Measurements from ENCODE around the gene ZNF655.
"Not testable (repeated sequence)": the region's sequence is repeated elsewhere in the genome, so short reads cannot be mapped to it uniquely, and the experiment has no call there.

The ZNF655 gene

DNA sequence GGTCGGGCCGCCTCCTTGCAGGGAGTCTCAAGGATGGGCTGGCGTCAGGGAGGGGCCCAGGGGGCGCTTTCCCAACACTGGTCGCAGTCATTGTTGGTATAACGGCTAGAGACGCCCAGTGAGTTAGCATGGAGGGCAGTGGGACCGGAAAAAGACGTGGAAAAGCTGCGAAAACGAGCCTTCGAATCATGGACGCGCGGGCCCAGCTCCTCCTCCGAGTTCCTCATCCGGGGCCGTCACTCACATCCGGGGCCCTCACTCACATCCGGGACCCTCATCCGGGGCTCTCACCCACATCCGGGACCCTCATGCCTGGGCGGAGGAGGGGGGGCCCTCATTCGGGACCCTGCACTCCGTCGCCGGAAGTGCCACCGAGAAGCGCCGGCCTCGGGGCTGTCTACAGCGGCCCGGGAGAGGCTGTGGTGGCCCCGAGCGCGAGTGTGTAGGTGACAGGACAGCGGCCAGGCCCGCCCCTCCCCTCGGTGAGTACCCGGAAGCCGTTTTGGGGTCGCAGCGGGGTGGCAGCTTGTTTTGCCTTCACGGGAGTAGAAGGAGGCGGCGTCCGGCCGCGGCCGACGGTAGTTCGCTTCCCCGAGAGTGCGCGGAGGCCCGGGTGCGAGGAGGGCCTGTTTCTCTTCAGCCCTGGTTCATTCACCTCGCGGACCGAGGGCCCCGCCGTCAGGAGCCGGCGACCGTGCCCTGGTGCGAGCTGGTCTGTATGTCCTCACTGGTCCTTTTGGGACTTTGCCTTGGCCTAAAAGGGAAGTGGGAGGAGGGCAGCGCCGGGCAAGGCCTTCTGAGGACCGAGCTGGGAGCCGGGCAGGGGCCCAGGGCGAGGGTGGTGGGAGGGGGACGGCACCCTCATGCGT, at the start of gene ZNF655:
TSS of gene ZNF655 (plus strand) at position 337 of the 869 bp plus-strand sequence. CDS start 1,918 bp downstream, outside the sequence.
- DNase-seq = peak; percentile 95

GRCh38 chr7:99514050-99514449, 44.4 kb upstream of the ZNF655 start:
- DNase-seq = no peak

GRCh38 chr7:99521399-99521798, 37.0 kb upstream of the ZNF655 start:
- no peak for DNase-seq

DNA sequence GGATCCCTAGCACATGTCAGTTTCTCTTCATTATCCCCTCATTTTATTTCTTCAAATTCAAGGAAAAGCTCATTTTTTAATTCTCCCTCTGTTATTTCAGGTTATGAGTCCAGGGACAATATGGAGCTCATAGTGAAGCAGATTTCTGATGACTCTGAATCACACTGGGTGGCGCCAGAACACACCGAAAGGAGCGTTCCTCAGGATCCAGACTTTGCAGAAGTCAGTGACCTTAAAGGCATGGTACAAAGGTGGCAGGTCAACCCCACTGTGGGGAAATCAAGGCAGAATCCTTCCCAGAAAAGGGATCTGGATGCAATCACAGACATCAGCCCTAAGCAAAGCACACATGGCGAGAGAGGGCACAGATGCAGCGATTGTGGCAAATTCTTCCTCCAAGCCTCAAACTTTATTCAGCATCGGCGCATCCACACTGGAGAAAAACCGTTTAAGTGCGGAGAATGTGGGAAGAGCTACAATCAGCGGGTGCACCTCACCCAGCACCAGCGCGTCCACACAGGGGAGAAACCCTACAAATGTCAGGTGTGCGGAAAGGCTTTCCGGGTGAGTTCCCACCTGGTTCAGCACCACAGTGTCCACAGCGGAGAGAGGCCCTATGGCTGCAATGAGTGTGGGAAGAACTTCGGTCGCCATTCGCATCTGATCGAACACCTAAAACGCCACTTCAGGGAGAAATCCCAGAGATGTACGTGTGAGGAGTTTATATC, 32.6 kb upstream of the ZNF655 start:
- DNase-seq = no peak

DNA sequence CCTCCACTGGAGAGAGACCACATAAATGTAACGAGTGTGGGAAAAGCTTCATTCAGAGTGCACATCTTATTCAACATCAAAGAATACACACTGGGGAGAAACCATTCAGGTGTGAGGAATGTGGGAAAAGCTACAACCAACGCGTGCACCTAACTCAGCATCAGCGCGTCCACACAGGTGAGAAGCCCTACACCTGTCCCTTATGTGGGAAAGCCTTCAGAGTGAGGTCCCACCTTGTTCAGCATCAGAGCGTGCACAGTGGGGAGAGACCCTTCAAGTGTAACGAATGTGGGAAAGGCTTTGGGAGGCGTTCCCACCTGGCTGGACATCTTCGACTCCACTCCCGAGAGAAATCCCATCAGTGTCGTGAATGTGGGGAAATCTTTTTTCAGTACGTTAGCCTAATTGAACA, 27.1 kb upstream of the ZNF655 start:
- DNase-seq = no peak

DNA sequence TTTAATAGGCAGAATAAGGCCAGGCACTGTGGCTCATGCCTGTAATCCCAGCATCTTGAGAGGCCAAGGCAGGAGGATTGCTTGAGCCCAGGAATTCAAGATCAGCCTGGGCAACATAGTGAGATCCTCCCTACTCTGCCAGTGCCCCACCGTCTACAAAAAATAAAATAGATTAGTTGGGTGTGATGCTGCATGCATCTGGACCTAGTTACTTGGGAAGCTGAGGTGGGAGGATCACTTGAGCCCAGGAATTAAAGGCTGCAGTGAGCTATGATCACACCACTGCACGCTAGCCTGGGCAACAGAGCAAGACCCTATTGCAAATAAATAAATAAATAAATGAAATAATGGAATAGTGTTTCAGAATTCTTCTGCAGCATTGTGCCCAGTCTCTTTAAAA, 22.8 kb upstream of the ZNF655 start:
- no peak for DNase-seq

DNA sequence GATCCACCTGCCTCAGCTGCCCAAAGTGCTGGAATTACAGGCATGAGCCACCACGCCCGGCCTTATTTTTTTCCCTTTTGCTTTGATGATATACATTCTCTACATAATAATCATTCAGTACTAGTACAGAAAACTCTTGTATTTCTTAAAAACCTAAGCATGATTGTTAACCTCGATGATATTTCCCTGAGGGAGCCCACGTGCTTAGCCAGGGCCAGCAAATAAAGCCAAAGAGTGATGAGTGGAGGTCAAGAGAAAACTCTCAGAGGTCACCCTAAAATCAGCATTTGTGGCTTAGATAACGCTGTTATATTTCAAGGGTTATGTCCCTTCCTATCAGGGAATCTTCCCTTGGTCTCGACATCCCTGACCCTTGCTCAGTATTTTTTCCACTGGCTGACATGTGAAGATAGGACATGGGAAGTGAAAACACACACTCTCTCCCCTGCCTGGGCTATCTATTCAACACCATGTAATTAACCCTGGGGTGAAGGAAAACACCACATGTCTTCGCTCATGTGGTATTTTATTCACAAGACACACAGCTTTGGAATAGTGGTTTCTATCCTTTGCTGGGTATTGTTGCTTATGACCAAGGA, 19.1 kb upstream of the ZNF655 start:
- no peak for DNase-seq

DNA sequence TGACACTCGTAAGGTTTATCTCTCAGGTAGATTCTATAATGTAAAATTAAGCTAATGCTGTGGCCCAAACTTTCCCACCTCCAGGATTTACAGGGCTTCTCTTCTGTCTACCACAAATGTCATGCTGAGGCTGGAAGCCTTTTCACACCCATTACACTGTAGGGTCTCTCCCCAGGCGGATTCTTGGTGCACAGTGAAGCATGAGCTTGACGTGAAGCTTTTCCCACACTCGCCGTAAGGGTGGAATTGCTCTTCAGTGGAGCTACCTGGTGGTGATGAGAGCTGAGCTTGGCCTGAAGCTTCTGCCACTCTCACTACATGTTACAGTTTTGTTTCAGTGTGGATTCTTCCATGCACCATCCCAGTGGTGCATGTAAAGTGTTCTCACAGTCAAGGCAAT, 17.9 kb upstream of the ZNF655 start:
- DNase-seq = no peak

DNA sequence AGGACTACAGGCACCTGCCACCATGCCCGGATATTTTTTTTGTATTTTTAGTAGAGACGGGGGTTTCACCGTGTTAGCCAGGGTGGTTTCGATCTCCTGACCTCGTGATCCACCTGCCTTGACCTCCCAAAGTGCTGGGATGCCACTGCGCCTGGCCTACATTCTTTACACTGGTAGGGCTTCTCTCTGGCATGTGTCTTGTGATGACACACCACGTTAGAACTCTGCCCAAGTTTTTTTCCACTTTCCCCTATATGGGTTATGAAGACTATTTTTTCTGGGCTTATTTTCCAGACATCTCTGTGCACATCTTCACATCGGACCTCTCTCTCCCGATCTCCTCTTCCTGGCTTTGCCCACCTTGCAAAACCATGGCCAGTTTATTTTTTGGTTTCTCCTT, 17.2 kb upstream of the ZNF655 start:
- DNase-seq = no peak

DNA sequence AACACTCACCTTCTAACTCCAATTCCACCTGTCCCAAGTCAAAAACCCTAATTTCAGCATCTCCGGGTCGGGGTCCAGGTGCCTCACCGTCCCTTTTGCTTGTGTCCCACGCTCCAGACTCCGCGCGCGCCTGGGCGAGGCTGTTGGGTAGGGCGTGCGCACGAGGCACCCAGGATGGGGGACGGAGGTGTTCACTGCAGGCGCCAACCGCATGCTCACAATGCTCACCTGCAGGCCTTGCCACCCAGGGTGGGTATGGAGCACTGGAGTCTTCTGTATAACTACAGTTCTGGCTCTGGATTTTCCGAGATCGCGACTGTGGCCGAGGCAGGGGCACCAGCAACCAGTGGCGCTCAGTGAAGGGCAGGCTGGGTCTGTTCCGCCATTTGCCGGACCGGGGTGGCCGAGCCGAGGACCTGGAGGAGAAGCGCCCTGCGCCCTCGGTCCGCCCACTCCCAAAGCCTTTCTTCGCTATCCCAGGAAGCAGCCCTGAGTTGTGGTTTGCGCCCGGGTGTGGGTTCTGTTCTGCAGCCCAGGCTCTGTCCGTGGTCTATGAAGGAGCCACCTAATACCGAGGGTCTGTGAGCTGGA, 15.3 kb upstream of the ZNF655 start:
- no peak for DNase-seq

- no peak for DNase-seq
Measured at GRCh38 chr7:99543916-99544315, 14.5 kb upstream of the ZNF655 start.

DNA sequence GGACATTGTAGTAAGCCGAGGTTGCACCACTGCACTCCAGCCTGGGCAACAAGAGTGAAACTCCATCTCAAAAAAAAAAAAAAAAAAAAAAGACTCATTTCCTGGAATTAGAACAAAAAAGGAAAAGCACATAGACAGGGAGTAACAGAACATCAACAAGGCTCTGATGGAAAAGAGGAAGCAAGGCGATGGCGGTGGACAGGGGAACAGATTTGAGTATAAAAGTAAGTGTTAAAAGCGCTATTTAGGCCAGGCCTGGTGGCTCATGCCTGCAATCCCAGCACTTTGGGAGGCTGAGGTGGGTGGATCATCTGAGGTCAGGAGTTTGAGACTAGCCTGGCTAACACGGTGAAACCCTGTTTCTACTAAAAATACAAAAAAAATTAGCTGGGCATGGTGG, 13.1 kb upstream of the ZNF655 start:
- not testable (repeated sequence) for DNase-seq

DNA sequence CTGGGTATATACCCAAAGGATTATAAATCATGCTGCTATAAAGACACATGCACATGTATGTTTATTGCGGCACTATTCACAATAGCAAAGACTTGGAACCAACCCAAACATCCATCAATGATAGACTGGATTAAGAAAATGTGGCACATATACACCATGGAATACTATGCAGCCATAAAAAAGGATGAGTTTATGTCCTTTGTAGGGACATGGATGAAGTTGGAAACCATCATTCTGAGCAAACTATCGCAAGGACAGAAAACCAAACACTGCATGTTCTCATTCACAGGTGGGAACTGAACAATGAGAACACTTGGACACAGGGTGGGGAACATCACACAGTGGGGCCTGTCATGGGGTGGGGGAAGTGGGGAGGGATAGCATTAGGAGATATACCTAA, 8.9 kb upstream of the ZNF655 start:
- not testable (repeated sequence) for DNase-seq

GRCh38 chr7:99551334-99551733, 7.1 kb upstream of the ZNF655 start:
- no peak for DNase-seq

DNA sequence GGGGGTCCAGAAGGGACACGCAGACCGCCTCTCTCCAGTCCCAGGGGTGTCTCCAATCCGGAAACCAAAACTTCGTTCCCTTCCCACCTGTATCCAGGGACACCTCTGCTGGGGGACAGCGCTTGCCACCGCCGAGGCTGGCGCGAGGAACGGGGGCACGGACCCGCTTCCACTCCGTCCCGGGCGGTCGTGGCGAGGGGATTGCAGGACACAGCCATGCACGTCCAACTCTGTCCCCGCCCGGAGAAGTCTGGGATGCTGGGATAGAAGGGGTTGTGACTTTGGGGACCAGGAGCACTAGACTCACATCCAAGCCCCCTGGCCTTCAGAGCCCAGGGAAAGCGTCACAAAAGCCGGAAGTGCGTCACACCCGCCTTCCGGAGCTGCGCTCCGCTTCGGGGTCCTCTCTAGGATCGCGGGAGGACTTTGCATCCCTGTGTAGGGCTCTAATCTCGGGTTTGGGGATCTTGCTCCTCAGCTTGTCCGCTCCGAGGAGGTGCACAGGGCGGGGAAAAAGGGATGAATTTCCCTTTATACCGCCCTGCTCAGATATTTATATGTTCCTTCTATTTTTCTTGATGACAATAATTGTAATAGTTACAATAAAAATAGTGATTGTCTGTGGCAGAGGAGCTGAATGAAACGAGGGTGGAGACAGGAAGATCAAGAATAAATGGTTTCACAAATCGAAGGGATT, 6.5 kb upstream of the ZNF655 start, which contains the start of gene FAM200A:
TSS of gene FAM200A (minus strand) at position 348 of the 697 bp plus-strand sequence. CDS start 3,707 bp downstream, outside the sequence.
- peak; percentile 83 for DNase-seq

- no peak for DNase-seq
Measured at GRCh38 chr7:99553039-99553438, 5.4 kb upstream of the ZNF655 start.

GRCh38 chr7:99554939-99555338, 3.5 kb upstream of the ZNF655 start:
- no peak for DNase-seq

DNA sequence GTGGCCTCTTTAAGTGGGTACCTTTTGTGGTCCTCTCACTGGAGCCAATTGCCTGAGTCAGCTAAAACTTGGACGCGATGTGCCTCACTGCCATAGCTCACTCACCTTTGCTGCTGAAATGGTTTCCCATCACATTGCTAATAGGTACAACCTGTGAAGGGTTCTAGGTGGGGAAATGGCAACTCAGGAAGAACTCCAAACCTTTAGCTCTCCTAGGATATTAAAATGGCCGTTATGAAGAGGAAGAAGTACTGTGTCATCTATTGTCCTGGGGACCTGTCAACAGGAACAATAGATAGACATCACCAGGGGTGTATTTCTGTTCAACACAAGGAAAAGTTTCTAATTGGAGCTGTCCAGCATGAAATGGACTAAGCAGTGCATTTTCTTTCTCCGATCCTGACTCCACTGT, 1.2 kb upstream of the ZNF655 start:
- no peak for DNase-seq

DNA sequence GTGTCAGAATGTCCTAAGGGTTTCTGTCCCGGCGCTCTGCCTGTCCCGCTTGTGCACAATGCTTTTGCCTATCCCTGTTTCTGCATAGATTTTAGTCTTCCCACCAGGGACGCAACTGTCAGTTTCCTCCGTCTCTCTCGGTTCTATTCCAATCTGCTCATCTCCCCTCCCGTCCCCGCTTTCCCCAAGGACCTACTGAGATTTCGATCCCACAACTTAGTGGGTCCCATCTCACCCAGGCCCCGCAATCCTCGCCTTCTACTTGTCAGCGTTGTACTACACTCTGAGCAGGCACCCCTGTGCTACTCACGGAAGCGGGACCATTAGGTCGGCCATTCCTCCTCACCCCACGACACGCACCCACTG, 519 bp upstream of the ZNF655 start:
- no peak for DNase-seq

GRCh38 chr7:99559175-99559915, 903 bp downstream of the ZNF655 start:
- no peak for DNase-seq

GRCh38 chr7:99560834-99561736, 2.6 kb downstream of the ZNF655 start:
- DNase-seq = no peak

Measured in activated gamma-delta T cell treated with Interleukin-2 at 50 U/mL for 16 hours (primary cell).